Measurements from ENCODE around the gene HRH1.

GRCh38 chr3:11212784-11213183, 58.5 kb downstream of the HRH1 start:
- no peak for TF ChIP-seq TAF1 (IDR thresholded peaks at IDR 0.05; ENCODE audit: borderline replicate concordance, low read depth, low read length)
- TF ChIP-seq YY1 (IDR thresholded peaks at IDR 0.05; ENCODE audit: low read depth, low read length): no peak
- TF ChIP-seq CTCF (IDR thresholded peaks at IDR 0.05 in 2 of 3, conservative IDR thresholded peaks at IDR 0.05 in 1 of 3; ENCODE audit: control insufficient read depth in 2 of 3, extremely low read depth in 1 of 3, insufficient read depth in 1 of 3, low read depth in 3 of 3, low read length in 3 of 3): no peak
- no peak for TF ChIP-seq MXI1 (IDR thresholded peaks at IDR 0.05; ENCODE audit: low read depth, low read length)
- no peak for TF ChIP-seq NFYB (IDR thresholded peaks at IDR 0.05; ENCODE audit: insufficient read depth, low read depth, low read length)
- TF ChIP-seq ZNF274 (IDR thresholded peaks at IDR 0.05; ENCODE audit: insufficient read depth, insufficient read length): no peak
- no peak for TF ChIP-seq POLR2AphosphoS2 (IDR thresholded peaks at IDR 0.05; ENCODE audit: low read depth, low read length)
- TF ChIP-seq EP300 (IDR thresholded peaks at IDR 0.05; ENCODE audit: borderline replicate concordance in 1 of 2, control insufficient read depth in 1 of 2, low read depth in 2 of 2, low read length in 2 of 2): no peak
- TF ChIP-seq JUNB (IDR thresholded peaks at IDR 0.05): no peak
